GM23248 (cell line): ENCODE measurements around the gene TRIM62. TPM values are rescaled to one million over a fixed set of nuclear protein-coding genes. Genes with fewer than 3 reads are reported as not detected.

Experiments used
- DNase-seq: peaks from one replicate; pipeline ENCODE4 v3.0.0-alpha.2; 2015
- H2AFZ ChIP-seq: fragments of 200-600 bp; sonication (generic); 2 replicates; pipeline ENCODE4 v1.6.1; 2016; ENCODE audit warnings: antibody characterized with exemption
- H3F3A ChIP-seq: fragments of 200-600 bp; sonication (generic); 2 replicates; pipeline ENCODE4 v1.6.1; 2016; ENCODE audit warnings: mild to moderate bottlenecking, antibody characterized with exemption, mixed run types; ENCODE audit not compliant: insufficient read depth
- H3K27ac ChIP-seq: fragments of 200-600 bp; sonication (generic); 2 replicates; pipeline ENCODE4 v1.5.1; 2016; ENCODE audit warnings: mild to moderate bottlenecking
- H3K27me3 ChIP-seq: fragments of 200-600 bp; sonication (generic); replicated peaks from 2 replicates; pipeline ENCODE4 v1.6.1; 2016; ENCODE audit warnings: mild to moderate bottlenecking; ENCODE audit not compliant: insufficient read depth
- H3K36me3 ChIP-seq: fragments of 200-600 bp; sonication (generic); 2 replicates; pipeline ENCODE4 v1.6.1; 2016; ENCODE audit warnings: low read depth, mild to moderate bottlenecking
- H3K4me1 ChIP-seq: fragments of 200-600 bp; sonication (generic); 2 replicates; pipeline ENCODE4 v1.6.1; 2016; ENCODE audit warnings: mild to moderate bottlenecking; ENCODE audit not compliant: insufficient read depth
- H3K4me2 ChIP-seq: fragments of 200-600 bp; sonication (generic); one replicate; pipeline ENCODE4 v1.6.1; 2016; ENCODE audit warnings: mild to moderate bottlenecking; ENCODE audit not compliant: unreplicated experiment
- H3K4me3 ChIP-seq: fragments of 200-600 bp; sonication (generic); 2 replicates; pipeline ENCODE4 v1.5.1; 2016; ENCODE audit warnings: mild to moderate bottlenecking
- H3K79me2 ChIP-seq: fragments of 200-600 bp; sonication (generic); 2 replicates; pipeline ENCODE4 v1.6.1; 2016; ENCODE audit warnings: mild to moderate bottlenecking; ENCODE audit not compliant: insufficient read depth
- H3K9ac ChIP-seq: fragments of 200-600 bp; sonication (generic); 2 replicates; pipeline ENCODE4 v1.6.1; 2016; ENCODE audit warnings: mild to moderate bottlenecking
- H3K9me2 ChIP-seq: fragments of 200-600 bp; sonication (generic); 2 replicates; pipeline ENCODE4 v1.6.1; 2016; ENCODE audit warnings: mixed run types, mild to moderate bottlenecking, moderate library complexity; ENCODE audit not compliant: insufficient read depth
- H3K9me3 ChIP-seq: fragments of 200-600 bp; sonication (generic); one replicate; pipeline ENCODE4 v1.6.1; 2017; ENCODE audit warnings: low read depth
- H4K20me1 ChIP-seq: fragments of 200-600 bp; sonication (generic); 2 replicates; pipeline ENCODE4 v1.6.0; 2016; ENCODE audit not compliant: insufficient read depth
- EZH2 ChIP-seq: fragments of 200-600 bp; sonication (generic); IDR thresholded peaks from 2 replicates; pipeline ENCODE4 v1.6.1; 2018; ENCODE audit warnings: antibody characterized with exemption, mild to moderate bottlenecking; ENCODE audit not compliant: insufficient read depth, poor library complexity, severe bottlenecking
- EZH2phosphoT487 ChIP-seq: fragments of 200-600 bp; sonication (generic); IDR thresholded peaks from 2 replicates; pipeline ENCODE4 v1.6.1; 2018; ENCODE audit warnings: antibody characterized with exemption, moderate library complexity, mild to moderate bottlenecking, low read depth; ENCODE audit not compliant: insufficient read depth
- WGBS, 2 experiments: methylation state at CpG; one replicate each; pipeline ENCODE4 v1.1.6; 2015 to 2017; ENCODE audit warnings: low lambda C conversion rate in 2 of 2, low coverage in 1 of 2; ENCODE audit errors: missing lambda C conversion rate in 2 of 2; 5-methylcytosine and 5-hydroxymethylcytosine counted together
- in situ Hi-C: fragments of 300-500 bp; cut with MboI; formaldehyde crosslinking; loops from 2 replicates; pipeline ENCODE4 v1.15.0; 2020
- polyA plus RNA-seq: library from polyadenylated mRNA; unstranded; fragments of >200 nt; fragmentation: Nextera tagmentation; extraction: Ambion mirVana; gene quantifications from 2 replicates; pipeline ENCODE4 v1.2.1, GENCODE V29; 2016
- total RNA-seq: library from RNA; depleted of rRNA; stranded (reverse); fragments of >200 nt; shearing (Covaris generic); gene quantifications from 2 replicates; pipeline ENCODE4 v1.2.3, GENCODE V29; 2014

Gene TRIM62
- total and polyA plus RNA-seq, 2 experiments from 2014 or later = 2.0 to 2.6 TPM

GRCh38 chr1:33219886-33220661 is 38.2 kb upstream of the TRIM62 start:
- H3K9me2 ChIP-seq = no peaks in the 10 kb centered on the region
- TF ChIP-seq EZH2phosphoT487 (no peak), EZH2 (no peak)
- no peak overlapping the region for H3K4me3 ChIP-seq
- H4K20me1 ChIP-seq = no peaks in the 10 kb centered on the region
- no peak overlapping the region for H3K27ac ChIP-seq
- no peaks in the 10 kb centered on the region for H3K9me3 ChIP-seq
- no peaks in the 10 kb centered on the region for H3K27me3 ChIP-seq
- H3F3A ChIP-seq = peaks cover 4% of the 10 kb centered on the region; the same call in 1 of the 2 replicates
- no peak overlapping the region for H2AFZ ChIP-seq
- DNase-seq = peak; percentile 58
- no peaks in the 10 kb centered on the region for H3K79me2 ChIP-seq
- in situ Hi-C loops = loop anchor here (25.0 kb wide), 1 partner anchor 142 kb away; no protein-coding TSS in a partner anchor
- no peaks in the 10 kb centered on the region for H3K36me3 ChIP-seq
- no peak overlapping the region for H3K9ac ChIP-seq
- H3K4me1 ChIP-seq = 0 out of 2 replicates have a peak, but pooled peaks cover 7% of the 10 kb centered on the region
- 90 to 94% methylated on average over 7 of the region's 7 CpGs for WGBS, 2 experiments
- no peak overlapping the region for H3K4me2 ChIP-seq

- no peak overlapping the region for H3K4me3 ChIP-seq
- no peaks in the 10 kb centered on the region for H3K4me1 ChIP-seq
- in situ Hi-C loops = loop anchor here (25.0 kb wide), 1 partner anchor 150 kb away; no protein-coding TSS in a partner anchor
- H3K79me2 ChIP-seq = no peaks in the 10 kb centered on the region
- H3K27ac ChIP-seq = no peak overlapping the region
- H3K9me3 ChIP-seq = no peaks in the 10 kb centered on the region
- H4K20me1 ChIP-seq = no peaks in the 10 kb centered on the region
- peaks cover 35% of the 10 kb centered on the region for H3K27me3 ChIP-seq
- no peak for DNase-seq
- H3K9me2 ChIP-seq = no peaks in the 10 kb centered on the region
- no peak overlapping the region for H3K4me2 ChIP-seq
- no peak overlapping the region for H2AFZ ChIP-seq
- 80 to 84% methylated on average over 3 of the region's 3 CpGs for WGBS, 2 experiments
- no peaks in the 10 kb centered on the region for H3F3A ChIP-seq
- no peak overlapping the region for H3K9ac ChIP-seq
- TF ChIP-seq EZH2phosphoT487 (no peak), EZH2 (no peak)
- H3K36me3 ChIP-seq = no peaks in the 10 kb centered on the region
Observed at GRCh38 chr1:33211972-33212371, 30.1 kb upstream of the TRIM62 start.

GRCh38 chr1:33206340-33206739 is 24.5 kb upstream of the TRIM62 start:
- TF ChIP-seq EZH2phosphoT487 (no peak), EZH2 (no peak)
- H3K36me3 ChIP-seq = no peaks in the 10 kb centered on the region
- no peaks in the 10 kb centered on the region for H3K79me2 ChIP-seq
- no peak overlapping the region for H3K9ac ChIP-seq
- 36 to 40% methylated on average over 2 of the region's 2 CpGs for WGBS, 2 experiments
- H3K9me3 ChIP-seq = no peaks in the 10 kb centered on the region
- no peaks in the 10 kb centered on the region for H3F3A ChIP-seq
- H3K9me2 ChIP-seq = no peaks in the 10 kb centered on the region
- H3K4me2 ChIP-seq = no peak overlapping the region
- no peak for DNase-seq
- no peaks in the 10 kb centered on the region for H3K4me1 ChIP-seq
- no peak overlapping the region for H3K4me3 ChIP-seq
- no peaks in the 10 kb centered on the region for H4K20me1 ChIP-seq
- peaks cover 23% of the 10 kb centered on the region for H3K27me3 ChIP-seq
- in situ Hi-C loops = loop anchor here (25.0 kb wide), 1 partner anchor 156 kb away; no protein-coding TSS in a partner anchor
- no peak overlapping the region for H3K27ac ChIP-seq
- H2AFZ ChIP-seq = no peak overlapping the region

GRCh38 chr1:33195556-33195955 is 13.7 kb upstream of the TRIM62 start:
- H3K27me3 ChIP-seq = peaks cover 26% of the 10 kb centered on the region
- H3F3A ChIP-seq = no peaks in the 10 kb centered on the region
- H4K20me1 ChIP-seq = no peaks in the 10 kb centered on the region
- H3K4me1 ChIP-seq = no peaks in the 10 kb centered on the region
- no peaks in the 10 kb centered on the region for H3K9me2 ChIP-seq
- H3K9me3 ChIP-seq = no peaks in the 10 kb centered on the region
- no peak overlapping the region for H3K27ac ChIP-seq
- TF ChIP-seq EZH2phosphoT487 (no peak), EZH2 (no peak)
- 44 to 48% methylated on average over 2 of the region's 2 CpGs for WGBS, 2 experiments
- H3K79me2 ChIP-seq = no peaks in the 10 kb centered on the region
- H3K9ac ChIP-seq = no peak overlapping the region
- no peak overlapping the region for H3K4me3 ChIP-seq
- peak; percentile 30 for DNase-seq
- H2AFZ ChIP-seq = no peak overlapping the region
- no peak overlapping the region for H3K4me2 ChIP-seq
- in situ Hi-C loops = no loop called here
- H3K36me3 ChIP-seq = no peaks in the 10 kb centered on the region
